HepG2 (cell line): Measurements from ENCODE around the gene SIVA1. TPM values are rescaled to one million over a fixed set of nuclear protein-coding genes. Genes with fewer than 3 reads are reported as not detected.
A peak's percentile ranks its signal among the peaks of the same experiment; 100 is the strongest.

ENCODE experiments used
- GATAD1 ChIP-seq: IDR thresholded peaks from 2 replicates; pipeline ENCODE4 v1.6.1; 2016; ENCODE audit warnings: missing genetic modification reagents, missing compliant biosample characterization
- JDP2 ChIP-seq: sonication (generic); formaldehyde crosslinking; IDR thresholded peaks from 2 replicates; pipeline ENCODE4 v1.8.1; 2022; ENCODE audit warnings: missing genetic modification reagents, borderline replicate concordance
- MEF2D ChIP-seq: sonication (generic); formaldehyde crosslinking; IDR thresholded peaks from 2 replicates; pipeline ENCODE4 v1.5.1; 2020; ENCODE audit warnings: mild to moderate bottlenecking, missing genetic modification reagents
- NAIF1 ChIP-seq: sonication (generic); formaldehyde crosslinking; IDR thresholded peaks from 2 replicates; pipeline ENCODE4 v1.5.0; 2020; ENCODE audit warnings: mild to moderate bottlenecking, missing genetic modification reagents, borderline replicate concordance
- NFIB ChIP-seq: sonication (generic); formaldehyde crosslinking; IDR thresholded peaks from 2 replicates; pipeline ENCODE4 v1.9.0; 2021; ENCODE audit warnings: missing genetic modification reagents, mild to moderate bottlenecking, borderline replicate concordance
- NR2C2 ChIP-seq: sonication (generic); formaldehyde crosslinking; IDR thresholded peaks from 2 replicates; pipeline ENCODE4 v1.4.0; 2020; ENCODE audit warnings: missing genetic modification reagents, mild to moderate bottlenecking, moderate library complexity, borderline replicate concordance
- PITX1 ChIP-seq: sonication (generic); formaldehyde crosslinking; IDR thresholded peaks from 2 replicates; pipeline ENCODE4 v1.5.1; 2020; ENCODE audit warnings: mild to moderate bottlenecking, missing genetic modification reagents
- REPIN1 ChIP-seq: sonication (generic); formaldehyde crosslinking; IDR thresholded peaks from 2 replicates; pipeline ENCODE4 v1.8.0; 2022; ENCODE audit warnings: missing genetic modification reagents, low read depth, mild to moderate bottlenecking, borderline replicate concordance
- WIZ ChIP-seq: sonication (generic); formaldehyde crosslinking; IDR thresholded peaks from 2 replicates; pipeline ENCODE4 v1.5.1; 2020; ENCODE audit warnings: mild to moderate bottlenecking, missing genetic modification reagents
- ZNF136 ChIP-seq: sonication (generic); formaldehyde crosslinking; IDR thresholded peaks from 2 replicates; pipeline ENCODE4 v1.8.1; 2022; ENCODE audit warnings: low read depth, mild to moderate bottlenecking, moderate library complexity, missing genetic modification reagents
- ZNF274 ChIP-seq: sonication (generic); formaldehyde crosslinking; IDR thresholded peaks from 2 replicates; pipeline ENCODE4 v1.5.1; 2020; ENCODE audit warnings: mild to moderate bottlenecking, missing genetic modification reagents
- ZNF280D ChIP-seq: sonication (generic); formaldehyde crosslinking; IDR thresholded peaks from 2 replicates; pipeline ENCODE4 v1.5.1; 2020; ENCODE audit warnings: mild to moderate bottlenecking, missing genetic modification reagents
- ZNF687 ChIP-seq: sonication (generic); formaldehyde crosslinking; IDR thresholded peaks from 2 replicates; pipeline ENCODE4 v1.5.1; 2020; ENCODE audit warnings: mild to moderate bottlenecking, missing genetic modification reagents, moderate library complexity
- ZNF768 ChIP-seq: sonication (generic); formaldehyde crosslinking; IDR thresholded peaks from 2 replicates; pipeline ENCODE4 v1.4.0; 2020; ENCODE audit warnings: missing genetic modification reagents
- polyA plus RNA-seq, 8 experiments: library from polyadenylated mRNA; depleted of rRNA in 3 of 8; stranded (reverse) in 7 of 8; unstranded in 1 of 8; fragments of >200 nt; fragmentation: Illumina TruSeq in 4 of 8; extraction: Trizol in 4 of 8; gene quantifications; 2 replicates each; pipeline versions ENCODE4 v1.2.1 to v1.2.3, GENCODE V29; 2011 to 2016; ENCODE audit warnings: low read depth in 4 of 8, missing spikeins in 1 of 8, mixed read lengths in 1 of 8; ENCODE audit not compliant: insufficient read depth in 1 of 8
- total RNA-seq, 5 experiments: library from RNA; depleted of rRNA; stranded (reverse); fragments of >200 nt; fragmentation: Illumina TruSeq; extraction: Trizol; gene quantifications; 2 replicates each; pipeline ENCODE4 v1.2.3, GENCODE V29; 2016; ENCODE audit warnings: low read depth in 1 of 5
- TF ChIP-seq, protein P1 (sequence below): sonication (generic); formaldehyde crosslinking; IDR thresholded peaks from 2 replicates; pipeline ENCODE4 v1.4.0; 2020; ENCODE audit warnings: low read depth, mild to moderate bottlenecking, missing genetic modification reagents
- TF ChIP-seq, protein P2 (sequence below): sonication (generic); formaldehyde crosslinking; IDR thresholded peaks from 2 replicates; pipeline ENCODE4 v1.5.0; 2020; ENCODE audit warnings: mild to moderate bottlenecking, missing genetic modification reagents

The SIVA1 gene
- total and polyA plus RNA-seq, 2 of the 13 experiments (the other 11 are each of a cell fraction or from before 2014, with no cell fraction given): 123 to 186 TPM

DNA sequence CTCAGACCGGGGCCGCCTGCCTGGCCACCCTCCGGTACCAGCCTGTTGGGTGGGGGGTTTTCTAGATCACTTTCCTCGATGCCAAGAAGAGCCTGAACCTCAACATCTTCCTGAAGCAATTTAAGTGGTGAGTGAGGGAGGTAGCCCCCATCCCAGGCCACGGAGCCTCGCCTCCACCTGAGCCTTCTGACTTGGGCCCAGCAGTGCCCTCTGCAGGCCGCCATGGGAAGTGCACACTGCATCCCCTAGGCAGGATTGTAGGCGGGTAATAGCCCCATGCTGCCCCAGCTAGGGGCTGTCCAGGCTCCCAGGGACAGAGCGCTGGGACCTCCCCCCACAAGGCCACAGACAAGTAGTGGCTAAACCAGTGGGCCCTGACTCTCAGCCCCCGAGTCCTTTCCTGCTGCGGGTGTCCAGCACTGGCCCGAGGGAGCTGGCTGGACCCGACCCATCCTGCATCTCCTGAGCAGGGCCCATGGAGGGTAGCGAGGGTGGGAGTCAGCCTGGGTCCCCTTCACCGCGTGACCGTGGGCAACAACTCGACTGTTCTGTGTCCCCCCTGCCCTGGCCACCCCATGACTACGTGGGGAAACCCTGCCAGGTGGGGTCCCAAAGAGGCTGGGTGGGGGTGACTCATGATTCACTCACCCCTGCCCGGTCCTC lies 44.2 kb upstream of the SIVA1 start (continued):
- peak; percentile 39; the same call in 1 of the 2 replicates for TF ChIP-seq ZNF687
- TF ChIP-seq REPIN1 (CRISPR knock-in tag): no peak
- no peak for TF ChIP-seq WIZ
- peak; percentile 47; the same call in 1 of the 2 replicates for TF ChIP-seq MEF2D (CRISPR knock-in tag)
- no peak for TF ChIP-seq ZNF274 (CRISPR knock-in tag)
- no peak for TF ChIP-seq ZNF768 (CRISPR knock-in tag)
- TF ChIP-seq JDP2 (CRISPR knock-in tag): no peak
- TF ChIP-seq PITX1 (CRISPR knock-in tag): peak; percentile 29; the same call in 1 of the 2 replicates
- TF ChIP-seq GATAD1 (CRISPR knock-in tag): no peak
- TF ChIP-seq NR2C2 (CRISPR knock-in tag): no peak
- TF ChIP-seq, protein P1, sequence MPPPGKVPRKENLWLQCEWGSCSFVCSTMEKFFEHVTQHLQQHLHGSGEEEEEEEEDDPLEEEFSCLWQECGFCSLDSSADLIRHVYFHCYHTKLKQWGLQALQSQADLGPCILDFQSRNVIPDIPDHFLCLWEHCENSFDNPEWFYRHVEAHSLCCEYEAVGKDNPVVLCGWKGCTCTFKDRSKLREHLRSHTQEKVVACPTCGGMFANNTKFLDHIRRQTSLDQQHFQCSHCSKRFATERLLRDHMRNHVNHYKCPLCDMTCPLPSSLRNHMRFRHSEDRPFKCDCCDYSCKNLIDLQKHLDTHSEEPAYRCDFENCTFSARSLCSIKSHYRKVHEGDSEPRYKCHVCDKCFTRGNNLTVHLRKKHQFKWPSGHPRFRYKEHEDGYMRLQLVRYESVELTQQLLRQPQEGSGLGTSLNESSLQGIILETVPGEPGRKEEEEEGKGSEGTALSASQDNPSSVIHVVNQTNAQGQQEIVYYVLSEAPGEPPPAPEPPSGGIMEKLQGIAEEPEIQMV (CRISPR knock-in tag): no peak
- TF ChIP-seq, protein P2, sequence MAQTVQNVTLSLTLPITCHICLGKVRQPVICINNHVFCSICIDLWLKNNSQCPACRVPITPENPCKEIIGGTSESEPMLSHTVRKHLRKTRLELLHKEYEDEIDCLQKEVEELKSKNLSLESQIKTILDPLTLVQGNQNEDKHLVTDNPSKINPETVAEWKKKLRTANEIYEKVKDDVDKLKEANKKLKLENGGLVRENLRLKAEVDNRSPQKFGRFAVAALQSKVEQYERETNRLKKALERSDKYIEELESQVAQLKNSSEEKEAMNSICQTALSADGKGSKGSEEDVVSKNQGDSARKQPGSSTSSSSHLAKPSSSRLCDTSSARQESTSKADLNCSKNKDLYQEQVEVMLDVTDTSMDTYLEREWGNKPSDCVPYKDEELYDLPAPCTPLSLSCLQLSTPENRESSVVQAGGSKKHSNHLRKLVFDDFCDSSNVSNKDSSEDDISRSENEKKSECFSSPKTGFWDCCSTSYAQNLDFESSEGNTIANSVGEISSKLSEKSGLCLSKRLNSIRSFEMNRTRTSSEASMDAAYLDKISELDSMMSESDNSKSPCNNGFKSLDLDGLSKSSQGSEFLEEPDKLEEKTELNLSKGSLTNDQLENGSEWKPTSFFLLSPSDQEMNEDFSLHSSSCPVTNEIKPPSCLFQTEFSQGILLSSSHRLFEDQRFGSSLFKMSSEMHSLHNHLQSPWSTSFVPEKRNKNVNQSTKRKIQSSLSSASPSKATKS (CRISPR knock-in tag): no peak
- TF ChIP-seq NFIB (CRISPR knock-in tag): no peak
- TF ChIP-seq NAIF1: no peak
- no peak for TF ChIP-seq ZNF136
- TF ChIP-seq ZNF280D (CRISPR knock-in tag): no peak
